CD4-positive, alpha-beta T cell (primary cell): Measurements from ENCODE around the gene NPAS3. TPM values are rescaled to one million over a fixed set of nuclear protein-coding genes. Genes with fewer than 3 reads are reported as not detected.

ENCODE experiments used
- ATAC-seq: fragments of 200-7000 bp; cut with Tn5 transposase; one replicate; pipeline ENCODE4 v1.10.0; 2022; ENCODE audit warnings: mild to moderate bottlenecking; ENCODE audit not compliant: poor library complexity
- CTCF ChIA-PET: fragments of 350-600 bp; sonication (Branson Sonifier 250); formaldehyde crosslinking; loops from one replicate; lab custom pipeline; 2021; ENCODE audit warnings: antibody characterized with exemption, inconsistent platforms; lab: Charles Lee
- POLR2A ChIA-PET: fragments of 350-600 bp; sonication (Branson Sonifier 250); formaldehyde crosslinking; loops from one replicate; lab custom pipeline; 2021; ENCODE audit warnings: antibody characterized with exemption, inconsistent platforms; lab: Charles Lee
- DNase-seq, 14 experiments: peaks; one replicate each; pipeline ENCODE4 v3.0.0-alpha.2; 2013 to 2020; ENCODE audit warnings: mixed read lengths in 2 of 14
- H3K27ac ChIP-seq, 2 donors: one replicate each; pipeline versions ENCODE4 v1.5.1 to v1.7.0; 2013; ENCODE audit warnings: low read length in 2 of 2, low read depth in 1 of 2, mild to moderate bottlenecking in 1 of 2
- H3K27me3 ChIP-seq, 2 experiments: 1 replicate in 1 of 2; 2 replicates in 1 of 2; pipeline versions ENCODE4 v1.6.1 to v1.7.0; 2013; ENCODE audit warnings: low read length in 2 of 2, control low read depth in 1 of 2, mild to moderate bottlenecking in 1 of 2, moderate library complexity in 1 of 2; ENCODE audit not compliant: insufficient read depth in 2 of 2, control insufficient read depth in 1 of 2
- H3K36me3 ChIP-seq: one replicate; pipeline ENCODE4 v1.6.1; 2013; ENCODE audit warnings: low read length, control low read depth; ENCODE audit not compliant: insufficient read depth
- H3K4me1 ChIP-seq: one replicate; pipeline ENCODE4 v1.6.1; 2013; ENCODE audit warnings: low read length, control low read depth; ENCODE audit not compliant: insufficient read depth
- H3K4me3 ChIP-seq: one replicate; pipeline ENCODE4 v1.5.1; 2013; ENCODE audit warnings: mild to moderate bottlenecking, low read length, moderate library complexity
- H3K9me3 ChIP-seq, 2 experiments: 1 replicate in 1 of 2; 2 replicates in 1 of 2; pipeline versions ENCODE4 v1.6.1 to v1.7.0; 2013; ENCODE audit warnings: low read length in 2 of 2, mild to moderate bottlenecking in 2 of 2, control low read depth in 1 of 2, moderate library complexity in 1 of 2; ENCODE audit not compliant: control insufficient read depth in 1 of 2, insufficient read depth in 1 of 2
- H3K27ac Mint-ChIP-seq: one replicate; pipeline ENCODE4 v1.8.0; 2020; ENCODE audit warnings: mixed read lengths
- H3K27me3 Mint-ChIP-seq: one replicate; pipeline ENCODE4 v1.8.0; 2021; ENCODE audit warnings: mixed read lengths
- H3K36me3 Mint-ChIP-seq: one replicate; pipeline ENCODE4 v1.8.0; 2021; ENCODE audit warnings: low read depth, mixed read lengths
- H3K4me1 Mint-ChIP-seq: one replicate; pipeline ENCODE4 v1.8.0; 2021; ENCODE audit warnings: low read depth, mixed read lengths
- H3K4me3 Mint-ChIP-seq: one replicate; pipeline ENCODE4 v1.8.0; 2020; ENCODE audit warnings: mild to moderate bottlenecking, mixed read lengths
- H3K9me3 Mint-ChIP-seq: one replicate; pipeline ENCODE4 v1.8.0; 2020; ENCODE audit warnings: mixed read lengths
- intact Hi-C, 2 experiments: fragments of 100-400 bp; cut with DNase I in 1 of 2; cut with micrococcal nuclease in 1 of 2; formaldehyde crosslinking; loops; one replicate each; pipeline versions ENCODE4 v1.15.1 to v1.9.0; 2023 to 2025; cut with DNase I, micrococcal nuclease
- total RNA-seq, 174 experiments: library from RNA in 2 of 174; stranded (reverse) in 2 of 174; gene quantifications; one replicate each; pipeline ENCODE4 v1.2.3 and lab custom pipeline; 2021 to 2026
- TF ChIP-seq, protein P1 (sequence below): fragments of 200-600 bp; IDR thresholded peaks from one replicate; pipeline ENCODE4 v1.8.0; 2022; ENCODE audit warnings: antibody characterized with exemption, mild to moderate bottlenecking

NPAS3 gene
- total RNA-seq, 2 experiments from 2014 or later, result not detected

DNA sequence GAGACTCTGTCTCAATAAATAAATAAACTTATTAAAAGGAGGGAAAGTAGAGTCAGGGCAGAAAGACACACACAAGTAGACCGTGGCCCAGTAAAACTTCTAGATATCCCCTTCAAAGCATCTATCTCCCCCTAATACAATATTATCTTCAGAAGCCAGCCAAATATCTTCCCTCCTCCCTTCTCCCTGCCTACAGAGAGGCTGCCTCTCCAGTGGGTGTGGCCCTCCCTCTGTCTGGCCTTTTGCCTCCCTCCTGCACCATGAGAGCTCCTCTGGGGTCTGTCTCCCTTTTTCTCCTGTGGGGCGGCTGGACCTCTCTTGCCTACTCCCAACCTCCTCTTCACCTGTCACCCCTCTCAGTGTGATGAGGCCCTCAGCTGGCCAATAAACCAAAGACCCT, 873.0 kb downstream of the NPAS3 start:
- peaks cover 30% of the 10 kb centered on the region for H3K27me3 Mint-ChIP-seq

DNA sequence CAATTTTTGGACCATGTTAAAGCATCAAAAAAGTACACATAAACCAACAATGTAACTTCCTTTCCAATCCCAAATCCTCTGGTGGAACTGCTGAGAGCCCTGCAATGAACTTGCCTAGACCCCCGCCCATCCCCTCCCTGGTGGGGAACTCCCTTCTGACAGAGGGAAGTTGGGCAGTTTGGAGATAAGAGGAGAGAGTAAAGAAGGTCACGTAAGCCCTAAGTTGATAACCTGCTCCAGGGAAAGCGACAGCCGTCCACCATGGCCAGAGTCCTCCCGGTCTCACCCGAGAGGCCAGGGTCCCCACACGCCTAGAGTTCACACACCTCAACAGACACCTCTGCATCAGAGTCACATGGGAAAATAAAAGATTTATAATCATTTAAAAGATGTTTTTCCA, 873.5 kb downstream of the NPAS3 start:
- no peak overlapping the region for H3K27ac ChIP-seq
- H3K36me3 ChIP-seq, result no peaks in the 10 kb centered on the region
- H3K27me3 Mint-ChIP-seq, result peaks cover 34% of the 10 kb centered on the region
- H3K27me3 ChIP-seq, result peaks cover 0 to 7% of the 10 kb centered on the region in 2 experiments
- H3K4me1 Mint-ChIP-seq, result no peaks in the 10 kb centered on the region
- H3K4me3 Mint-ChIP-seq, result no peak overlapping the region
- H3K4me1 ChIP-seq, result no peaks in the 10 kb centered on the region
- ATAC-seq (no peak), DNase-seq (no peak)
- CTCF ChIA-PET, result no interaction called here
- no peaks in the 10 kb centered on the region for H3K9me3 ChIP-seq
- H3K9me3 Mint-ChIP-seq, result no peaks in the 10 kb centered on the region
- no peaks in the 10 kb centered on the region for H3K36me3 Mint-ChIP-seq
- no peak overlapping the region for H3K4me3 ChIP-seq
- intact Hi-C loops, result no loop called here
- TF ChIP-seq, protein P1, sequence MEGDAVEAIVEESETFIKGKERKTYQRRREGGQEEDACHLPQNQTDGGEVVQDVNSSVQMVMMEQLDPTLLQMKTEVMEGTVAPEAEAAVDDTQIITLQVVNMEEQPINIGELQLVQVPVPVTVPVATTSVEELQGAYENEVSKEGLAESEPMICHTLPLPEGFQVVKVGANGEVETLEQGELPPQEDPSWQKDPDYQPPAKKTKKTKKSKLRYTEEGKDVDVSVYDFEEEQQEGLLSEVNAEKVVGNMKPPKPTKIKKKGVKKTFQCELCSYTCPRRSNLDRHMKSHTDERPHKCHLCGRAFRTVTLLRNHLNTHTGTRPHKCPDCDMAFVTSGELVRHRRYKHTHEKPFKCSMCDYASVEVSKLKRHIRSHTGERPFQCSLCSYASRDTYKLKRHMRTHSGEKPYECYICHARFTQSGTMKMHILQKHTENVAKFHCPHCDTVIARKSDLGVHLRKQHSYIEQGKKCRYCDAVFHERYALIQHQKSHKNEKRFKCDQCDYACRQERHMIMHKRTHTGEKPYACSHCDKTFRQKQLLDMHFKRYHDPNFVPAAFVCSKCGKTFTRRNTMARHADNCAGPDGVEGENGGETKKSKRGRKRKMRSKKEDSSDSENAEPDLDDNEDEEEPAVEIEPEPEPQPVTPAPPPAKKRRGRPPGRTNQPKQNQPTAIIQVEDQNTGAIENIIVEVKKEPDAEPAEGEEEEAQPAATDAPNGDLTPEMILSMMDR, result no peak
- POLR2A ChIA-PET, result no interaction called here
- H3K27ac Mint-ChIP-seq, result no peak overlapping the region

More for the DNA sequence above, 873.0 kb downstream of the NPAS3 start:
- peaks cover 0 to 7% of the 10 kb centered on the region in 2 experiments for H3K27me3 ChIP-seq
- no peaks in the 10 kb centered on the region for H3K36me3 ChIP-seq
- DNase-seq (no peak), ATAC-seq (no peak)
- no peaks in the 10 kb centered on the region for H3K9me3 Mint-ChIP-seq
- H3K4me1 Mint-ChIP-seq, result no peaks in the 10 kb centered on the region
- intact Hi-C loops, result no loop called here
- H3K36me3 Mint-ChIP-seq, result no peaks in the 10 kb centered on the region
- no peak overlapping the region for H3K27ac Mint-ChIP-seq
- no peak overlapping the region for H3K4me3 ChIP-seq
- POLR2A ChIA-PET, result no interaction called here
- H3K4me3 Mint-ChIP-seq, result no peak overlapping the region
- H3K27ac ChIP-seq, result no peak overlapping the region
- CTCF ChIA-PET, result no interaction called here
- no peaks in the 10 kb centered on the region for H3K9me3 ChIP-seq
- TF ChIP-seq, protein P1, result no peak
- H3K4me1 ChIP-seq, result no peaks in the 10 kb centered on the region

DNA sequence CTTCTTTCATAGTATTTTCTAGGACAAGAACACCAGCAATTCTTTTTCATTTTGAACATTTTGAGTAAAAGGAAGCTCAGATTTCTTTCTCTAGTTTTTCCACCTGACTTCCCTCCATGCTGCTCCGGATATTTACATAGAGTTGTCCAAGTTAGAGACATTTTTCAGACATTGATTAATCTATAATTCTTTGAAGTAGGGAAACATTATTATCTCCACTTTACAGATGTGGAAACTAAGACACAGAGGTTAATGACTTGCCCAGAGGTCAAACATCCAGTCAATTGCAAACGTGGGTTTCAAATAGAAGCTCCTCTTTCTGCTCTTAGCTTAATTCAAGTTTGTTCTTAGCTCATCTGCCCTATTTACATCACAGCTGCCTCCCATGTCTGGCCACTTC, 873.9 kb downstream of the NPAS3 start:
- Mint-ChIP-seq H3K4me3 (no peak overlapping the region), H3K9me3 (no peaks in the 10 kb centered on the region), H3K27ac (no peak overlapping the region), H3K36me3 (no peaks in the 10 kb centered on the region), H3K27me3 (peaks cover 38% of the 10 kb centered on the region), H3K4me1 (no peaks in the 10 kb centered on the region)
- intact Hi-C loops, result no loop called here
- no peaks in the 10 kb centered on the region for H3K4me1 ChIP-seq
- DNase-seq, result no peak
- POLR2A ChIA-PET, result no interaction called here
- TF ChIP-seq, protein P1, result no peak
- H3K4me3 ChIP-seq, result no peak overlapping the region
- H3K9me3 ChIP-seq, result no peaks in the 10 kb centered on the region
- H3K36me3 ChIP-seq, result no peaks in the 10 kb centered on the region
- CTCF ChIA-PET, result no interaction called here
- no peak for ATAC-seq
- peaks cover 0 to 7% of the 10 kb centered on the region in 2 experiments for H3K27me3 ChIP-seq
- H3K27ac ChIP-seq, result no peak overlapping the region
